ENCODE data around the gene FCN1.

Gene FCN1

GRCh38 chr9:134913041-134913712 lies 4.5 kb downstream of the FCN1 start:
- FAIRE-seq: no peak

GRCh38 chr9:134912126-134912840 lies 5.4 kb downstream of the FCN1 start:
- no peak for FAIRE-seq

- FAIRE-seq: no peak
Measured at GRCh38 chr9:134909511-134910481, 7.9 kb downstream of the FCN1 start.

- no peak for FAIRE-seq
Measured at GRCh38 chr9:134908524-134909309, 9.0 kb downstream of the FCN1 start.

GRCh38 chr9:134902936-134903335 lies 14.8 kb downstream of the FCN1 start:
- FAIRE-seq: no peak

GRCh38 chr9:134899818-134900217 lies 17.9 kb downstream of the FCN1 start:
- no peak for FAIRE-seq

GRCh38 chr9:134899168-134899567 lies 18.5 kb downstream of the FCN1 start:
- no peak for FAIRE-seq

GRCh38 chr9:134898319-134898718 lies 19.4 kb downstream of the FCN1 start:
- no peak for FAIRE-seq

- FAIRE-seq: no peak
Measured at GRCh38 chr9:134897584-134898170, 20.0 kb downstream of the FCN1 start.

GRCh38 chr9:134896834-134897583 lies 20.7 kb downstream of the FCN1 start:
- no peak for FAIRE-seq

- no peak for FAIRE-seq
Measured at GRCh38 chr9:134895908-134896833, 21.5 kb downstream of the FCN1 start.

GRCh38 chr9:134895567-134895907 lies 22.2 kb downstream of the FCN1 start:
- no peak for FAIRE-seq

- FAIRE-seq: no peak
Measured at GRCh38 chr9:134895097-134895496, 22.6 kb downstream of the FCN1 start.

GRCh38 chr9:134894136-134894860 lies 23.4 kb downstream of the FCN1 start:
- no peak for FAIRE-seq

- FAIRE-seq: no peak
Measured at GRCh38 chr9:134892820-134893420, 24.8 kb downstream of the FCN1 start.

- no peak for FAIRE-seq
Measured at GRCh38 chr9:134892221-134892620, 25.5 kb downstream of the FCN1 start.

GRCh38 chr9:134891713-134892112 lies 26.0 kb downstream of the FCN1 start:
- FAIRE-seq: no peak

- no peak for FAIRE-seq
Measured at GRCh38 chr9:134891053-134891452, 26.7 kb downstream of the FCN1 start.

- FAIRE-seq: no peak
Measured at GRCh38 chr9:134890155-134890495, 27.6 kb downstream of the FCN1 start.

All from TTC549 (cell line).